NCI-H526 treated with DMSO at 0.1 percent for 48 hours (cell line): ENCODE measurements around the gene NES.

Experiments
- DNase-seq: peaks from one replicate; lab custom pipeline; 2025; lab: John Stamatoyannopoulos, UW

Gene NES

DNA sequence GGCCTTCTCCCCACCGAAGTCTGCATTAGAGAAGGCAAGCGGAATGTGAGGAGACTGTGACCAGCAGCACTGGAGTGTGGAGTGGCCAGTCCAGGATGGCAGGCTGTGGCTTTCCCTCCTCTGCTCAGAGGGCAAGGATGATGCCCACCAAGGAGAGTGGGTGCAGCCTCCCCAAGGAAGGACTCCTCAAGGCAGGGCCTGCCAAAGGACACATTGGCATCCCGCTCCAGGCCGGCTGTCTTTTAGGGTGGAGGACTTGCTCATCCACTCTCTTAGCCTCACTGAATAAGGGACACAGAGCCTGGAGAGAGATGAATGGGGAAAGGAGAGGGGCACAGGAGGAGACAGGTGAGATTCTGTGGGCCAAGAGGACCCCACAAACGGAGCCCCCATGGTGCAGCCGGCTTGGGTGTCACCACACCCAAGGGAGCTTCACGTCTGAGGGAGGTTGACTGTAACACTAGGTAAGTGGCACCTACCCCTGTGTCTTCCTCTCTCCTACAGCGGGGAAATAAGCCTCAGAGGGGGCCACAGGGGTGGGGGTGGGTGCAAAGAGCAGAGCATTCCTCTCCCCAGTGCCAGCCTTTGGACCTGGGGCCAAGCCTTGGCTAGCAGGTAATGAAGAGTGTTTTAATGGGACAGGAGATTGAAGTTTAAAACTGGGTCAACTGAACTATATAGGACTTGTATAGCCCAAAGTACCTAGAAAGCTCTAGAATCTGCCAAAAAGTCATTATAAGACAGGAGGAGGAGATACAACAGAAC, 4.2 kb upstream of the NES start:
- no peak for DNase-seq

DNA sequence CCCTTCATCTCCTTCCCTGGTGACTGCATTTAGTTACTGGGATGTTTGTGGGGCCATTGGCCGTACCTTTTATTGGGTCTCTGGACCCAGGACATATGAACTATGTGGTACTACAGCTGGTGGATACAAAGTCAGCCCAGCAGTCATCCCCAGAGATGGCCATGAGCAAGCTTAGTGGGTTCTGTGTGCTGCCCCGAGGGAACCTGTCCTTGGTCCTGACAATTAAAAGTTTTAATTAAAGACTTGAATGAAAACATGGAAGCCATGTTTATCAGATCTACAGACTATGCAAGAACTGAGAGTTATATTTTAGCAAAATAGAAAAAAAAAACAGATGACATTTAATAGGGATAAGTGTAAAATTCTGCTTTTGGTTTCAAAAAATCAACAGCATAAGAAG, 2.8 kb upstream of the NES start:
- DNase-seq = no peak

GRCh38 chr1:156677616-156678596, 699 bp upstream of the NES start:
- DNase-seq = peak; percentile 80

DNA sequence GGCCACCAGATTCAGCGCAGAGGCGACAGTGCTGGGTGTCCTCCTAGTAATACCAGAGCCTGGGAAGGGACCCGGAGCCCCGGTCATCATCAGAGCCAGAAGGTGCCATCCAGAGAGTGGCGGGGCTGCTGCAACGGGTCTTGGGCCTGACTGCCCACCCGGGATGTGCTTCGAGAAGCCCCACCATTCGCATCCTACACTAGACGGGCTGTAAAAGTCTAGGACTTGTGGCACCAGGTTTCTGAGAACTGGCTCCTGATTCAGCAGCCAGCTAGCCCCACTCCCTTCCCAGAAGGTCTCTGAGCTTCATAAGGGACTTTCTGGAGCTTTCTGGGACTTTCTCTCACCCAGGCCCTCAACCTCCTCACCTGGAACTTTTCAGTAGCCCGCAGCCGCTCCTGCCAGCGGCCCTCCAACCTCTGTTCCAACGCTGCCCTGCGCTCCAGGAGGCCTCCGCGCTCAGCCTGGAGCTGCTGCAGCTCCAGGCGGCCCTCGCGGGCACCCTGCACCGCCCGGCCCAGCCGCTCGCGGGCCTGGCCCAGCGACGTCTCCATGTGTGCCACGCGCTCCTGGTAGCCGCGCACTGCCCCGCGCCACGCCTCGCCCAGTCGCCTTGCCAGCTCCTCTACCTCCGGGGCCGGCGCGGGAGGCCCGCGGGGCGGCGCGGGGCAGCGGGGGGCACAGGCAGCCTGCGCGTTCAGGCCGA, 940 bp downstream of the NES start:
- DNase-seq = no peak

- no peak for DNase-seq
Observed at GRCh38 chr1:156675210-156676113, 1.7 kb downstream of the NES start.

DNA sequence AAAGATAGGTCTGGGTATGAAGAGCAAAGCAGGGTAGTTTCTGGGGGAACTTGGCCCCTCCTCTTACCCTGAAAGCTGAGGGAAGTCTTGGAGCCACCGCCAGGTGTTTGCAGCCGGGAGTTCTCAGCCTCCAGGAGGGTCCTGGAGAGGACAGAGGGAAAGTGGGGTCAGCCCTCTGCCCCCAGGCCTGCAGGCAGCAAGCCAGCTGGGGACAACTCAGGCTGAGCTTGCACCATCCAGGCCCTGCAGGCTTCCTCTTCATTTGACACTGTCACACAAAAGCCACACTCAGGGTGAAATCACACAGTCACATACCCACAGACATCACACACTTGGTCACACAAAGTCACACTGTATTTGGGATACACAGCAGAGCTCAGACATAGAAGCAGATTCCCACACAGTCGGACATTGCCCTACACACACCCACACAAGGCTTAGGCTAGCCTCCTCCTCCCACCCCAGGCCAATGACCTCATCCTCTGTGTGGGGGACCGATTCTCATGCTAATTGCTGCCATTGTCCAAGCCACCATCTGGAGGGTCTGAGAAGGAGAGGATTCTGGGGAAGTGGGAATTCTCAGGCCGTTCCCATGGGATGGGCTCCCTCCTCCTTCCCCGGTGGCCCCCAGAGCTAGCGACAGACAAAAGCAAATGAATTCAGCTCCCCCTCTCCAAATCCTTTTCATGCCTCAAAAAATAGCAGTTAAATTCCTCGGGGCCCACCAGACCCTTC, 3.7 kb downstream of the NES start:
- DNase-seq = no peak

DNA sequence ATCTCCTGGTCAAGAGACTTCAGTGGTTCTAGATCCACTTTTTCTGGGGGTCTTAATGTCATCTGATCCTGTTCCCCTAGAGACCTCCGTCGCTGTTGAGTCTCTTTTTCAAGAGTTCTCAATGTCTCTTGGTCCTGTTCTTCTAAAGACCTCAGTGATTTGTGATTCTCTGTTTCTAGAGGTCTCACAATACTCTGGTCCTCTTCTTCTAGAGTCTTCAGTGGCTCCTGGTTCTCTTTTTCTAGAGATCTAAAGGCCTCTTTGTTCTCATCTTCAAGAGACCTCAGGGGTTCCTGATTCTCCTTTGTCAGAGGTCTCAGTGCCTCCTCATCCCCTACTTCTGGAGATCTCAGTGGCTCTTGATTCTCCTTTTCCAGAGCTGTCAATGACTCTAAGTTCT, 5.4 kb downstream of the NES start:
- no peak for DNase-seq

DNA sequence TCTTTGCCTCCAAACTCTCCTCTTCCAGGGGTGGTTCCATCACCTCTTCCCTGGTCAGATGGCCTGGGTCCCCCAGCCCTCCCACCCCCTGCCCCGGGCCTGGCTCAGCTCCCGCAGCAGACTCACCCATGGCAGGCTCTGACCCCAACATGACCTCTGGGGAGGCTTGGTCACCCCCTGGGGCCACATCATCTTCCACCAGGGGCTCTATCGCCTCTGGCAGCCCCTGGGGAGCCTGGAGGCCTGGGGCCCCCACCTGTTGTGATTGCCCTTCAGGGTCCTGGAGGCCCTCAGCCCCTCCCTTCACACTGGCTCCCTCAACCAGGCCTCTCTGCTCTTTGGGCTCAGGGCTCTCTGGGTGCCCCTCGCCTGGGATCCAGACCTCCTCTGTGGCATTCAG, 6.4 kb downstream of the NES start:
- DNase-seq = no peak

DNA sequence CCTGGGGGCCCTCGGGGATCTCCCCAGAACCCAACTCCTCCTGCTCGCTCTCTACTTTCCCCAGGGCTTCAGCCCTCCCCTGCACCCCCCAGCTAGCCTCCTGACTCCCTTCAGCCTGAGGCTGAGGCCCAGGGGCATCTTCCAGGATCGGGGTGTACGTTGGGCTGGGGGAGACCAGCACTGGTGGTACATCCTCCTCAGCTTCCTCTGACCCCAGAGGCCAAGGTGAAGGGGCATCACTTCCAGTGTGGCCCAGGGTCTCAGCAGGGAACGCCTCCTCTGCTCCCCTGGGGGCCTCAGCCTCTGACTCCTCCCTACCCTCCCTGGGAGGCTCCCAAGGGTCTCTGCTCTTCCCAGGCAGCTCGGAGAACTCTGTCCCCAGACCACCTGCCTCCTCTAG, 6.8 kb downstream of the NES start:
- DNase-seq = no peak

GRCh38 chr1:156669794-156670193, 7.4 kb downstream of the NES start:
- DNase-seq = no peak

DNA sequence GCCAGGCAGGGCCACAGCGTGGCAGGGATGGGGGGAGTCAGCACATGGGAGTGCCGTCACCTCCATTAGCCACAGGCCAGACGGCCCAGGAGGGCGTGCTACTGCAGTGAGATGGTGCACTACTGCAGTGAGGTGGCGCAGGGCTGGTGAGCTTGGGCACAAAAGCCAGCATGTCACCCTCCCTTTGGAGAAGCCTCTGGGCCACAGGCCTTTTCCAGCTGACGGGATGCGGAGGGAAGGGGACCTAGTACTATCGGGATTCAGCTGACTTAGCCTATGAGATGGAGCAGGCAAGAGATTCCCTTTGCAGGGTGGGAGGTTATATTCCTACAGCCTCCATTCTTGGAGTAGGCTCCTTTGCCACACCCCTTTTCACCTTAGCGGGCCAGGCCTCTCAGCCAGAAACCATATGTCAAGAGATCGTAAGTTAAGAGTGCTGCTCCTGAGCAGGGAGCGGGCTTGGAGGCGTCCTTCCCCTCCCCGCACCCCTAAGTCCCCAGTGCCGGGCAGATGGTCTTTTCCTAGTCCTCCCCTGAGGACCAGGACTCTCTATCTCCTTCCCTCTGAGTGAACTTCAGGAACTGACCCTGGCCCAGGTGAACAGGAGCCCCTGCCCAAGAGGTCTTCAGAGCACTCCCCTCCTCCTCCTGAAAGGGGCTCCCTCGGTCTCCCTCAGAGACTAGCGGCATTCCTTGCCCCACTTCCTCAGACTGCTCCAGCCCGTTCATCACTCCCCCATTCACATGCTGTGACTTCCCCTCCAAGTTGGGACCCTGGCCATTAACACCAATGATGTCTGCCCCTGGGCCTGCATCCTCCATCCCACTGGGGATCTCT, 8.2 kb downstream of the NES start:
- DNase-seq = no peak

DNA sequence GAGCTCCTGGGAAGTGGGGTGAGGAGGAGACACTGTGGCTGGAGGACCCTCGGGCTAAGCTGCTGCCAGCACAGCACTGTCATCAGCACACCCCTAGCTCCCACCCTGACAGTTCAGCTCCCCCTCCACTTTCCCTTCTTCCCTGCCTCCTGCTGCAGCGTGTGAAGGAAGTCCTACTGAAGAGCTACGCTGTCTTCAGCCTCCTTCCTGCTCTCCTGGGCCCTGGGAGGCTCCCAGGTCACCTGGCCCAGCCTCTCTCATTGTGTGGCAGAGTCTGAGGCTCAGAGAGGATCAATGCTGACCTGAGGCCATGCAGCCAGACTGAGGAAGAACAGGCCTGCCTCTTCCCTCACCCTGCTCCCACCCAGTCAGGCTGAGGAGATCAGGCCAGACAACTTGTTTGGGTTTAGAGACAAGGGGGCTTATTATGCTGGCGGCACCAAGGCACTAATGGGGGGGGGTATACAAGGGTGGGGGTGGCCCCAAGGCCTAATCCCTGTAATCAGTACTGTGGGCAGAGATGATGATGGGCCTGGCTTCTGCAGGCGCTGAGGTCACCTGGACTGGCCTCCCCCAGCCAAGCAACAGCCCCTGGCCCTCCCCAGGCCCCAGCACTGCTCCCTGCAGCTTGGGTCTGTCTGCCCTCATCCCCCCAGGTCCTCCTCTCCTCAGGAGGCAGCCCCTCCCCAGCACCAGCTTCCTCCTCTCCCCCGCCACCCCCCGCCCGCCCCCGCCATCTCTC, 9.1 kb downstream of the NES start:
- no peak for DNase-seq

GRCh38 chr1:156667610-156667967, 9.6 kb downstream of the NES start:
- DNase-seq = no peak

DNA sequence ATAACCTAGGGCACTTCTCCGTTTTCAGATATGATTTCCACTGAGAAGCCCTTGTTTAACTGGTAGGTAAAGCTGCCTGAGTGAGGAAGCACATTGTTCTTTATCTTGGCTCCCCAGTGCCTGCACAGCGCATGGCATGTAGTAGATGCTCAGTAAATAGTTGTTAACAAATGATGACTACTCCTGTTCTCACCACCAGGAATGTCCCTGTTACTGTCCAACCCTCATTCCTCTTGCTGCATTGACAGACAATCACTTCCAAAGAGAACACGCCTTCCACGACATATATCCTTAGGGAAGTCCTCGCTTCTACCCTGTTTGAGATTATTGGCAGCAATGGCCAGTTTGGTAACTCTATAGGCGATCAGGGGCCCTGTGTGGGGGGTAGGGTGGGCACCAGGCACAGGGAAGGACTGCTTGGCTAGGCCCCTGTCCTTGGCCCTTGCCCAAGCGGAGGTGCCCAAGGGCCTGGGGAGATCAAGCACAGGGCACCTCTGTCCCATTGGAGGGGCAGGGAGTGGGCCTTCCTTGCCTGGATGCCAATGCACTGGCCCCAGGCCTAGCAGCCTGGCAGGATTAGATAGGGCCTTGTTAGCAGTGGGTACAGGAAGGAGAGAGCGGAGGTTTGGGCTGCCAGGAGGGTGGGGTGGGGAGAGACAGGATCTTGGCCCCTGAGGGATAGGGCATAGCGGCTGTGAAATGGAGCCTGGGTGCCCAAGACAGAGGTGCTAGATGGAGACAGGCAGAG, 10.2 kb downstream of the NES start:
- DNase-seq = no peak

DNA sequence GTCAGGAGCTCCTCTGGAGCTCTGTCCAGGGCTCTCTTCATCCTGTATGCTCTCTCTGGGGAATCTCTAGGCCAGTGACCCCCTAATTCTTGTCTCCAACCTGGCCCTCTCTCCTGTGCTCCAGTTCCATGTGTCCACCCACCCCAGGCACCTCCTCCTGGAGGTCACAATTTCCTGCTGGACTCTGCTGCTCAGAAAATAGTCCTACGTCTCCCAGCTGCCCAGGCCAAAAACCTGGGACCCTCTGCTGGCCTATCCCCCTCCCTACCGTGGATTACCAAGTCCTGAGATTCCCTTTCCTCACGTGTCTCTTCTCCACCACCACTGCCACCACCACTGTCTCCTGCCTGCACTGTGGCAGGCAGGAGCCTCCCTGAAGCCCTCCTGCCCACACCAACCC, 11.7 kb downstream of the NES start:
- DNase-seq = no peak

- no peak for DNase-seq
Observed at GRCh38 chr1:156664767-156665411, 12.3 kb downstream of the NES start.

- DNase-seq = no peak
Observed at GRCh38 chr1:156664046-156664766, 13.0 kb downstream of the NES start.
